GM19035 (cell line): ENCODE data around the gene PAQR3.
"Not testable (repeated sequence)": the region's sequence is repeated elsewhere in the genome, so short reads cannot be mapped to it uniquely, and the experiment has no call there.

ENCODE experiments used
- ATAC-seq: cut with Tn5 transposase; IDR thresholded peaks from one replicate; pipeline ENCODE4 v1.9.1; 2021; ENCODE audit not compliant: unreplicated experiment

Gene PAQR3

GRCh38 chr4:78930016-78930629 lies 9.1 kb downstream of the PAQR3 start:
- no peak for ATAC-seq

DNA sequence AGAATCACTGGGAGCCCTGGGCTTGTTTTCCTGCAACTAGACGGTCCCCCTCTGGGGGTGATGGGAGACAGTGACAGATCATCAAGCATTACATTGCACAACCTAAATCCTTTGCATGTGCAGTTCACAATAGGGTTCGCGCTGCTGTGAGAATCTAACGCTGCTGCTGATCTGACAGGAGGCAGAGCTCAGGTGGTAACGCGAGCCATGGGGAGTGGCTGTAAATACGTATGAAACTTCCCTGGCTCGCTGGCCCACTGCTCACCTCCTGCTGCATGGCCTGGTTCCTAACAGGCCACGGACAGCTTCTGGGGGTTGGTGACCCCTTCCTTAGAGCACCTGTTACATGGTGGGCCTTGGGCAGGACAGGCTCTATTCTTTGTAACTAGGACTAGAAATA lies 10.4 kb downstream of the PAQR3 start:
- ATAC-seq = no peak

DNA sequence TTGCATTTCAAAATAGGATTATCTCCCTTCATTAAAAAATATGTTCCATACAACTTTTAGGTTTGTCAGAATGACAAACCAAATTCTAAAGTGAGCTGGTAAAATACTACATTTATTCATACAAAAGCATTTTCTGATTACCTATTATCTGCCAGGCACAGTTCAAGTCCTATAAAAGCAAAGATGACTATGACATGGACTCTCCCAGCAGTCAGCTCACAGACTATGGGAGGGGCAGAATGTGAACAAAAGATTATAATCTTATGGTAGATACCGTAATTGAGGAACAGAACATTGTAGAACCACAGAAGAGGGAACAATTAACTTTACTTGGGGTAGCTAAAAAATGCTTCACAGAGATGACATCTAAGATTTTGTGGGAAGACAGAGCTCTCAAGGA lies 12.4 kb downstream of the PAQR3 start:
- ATAC-seq = no peak

- ATAC-seq = no peak
Measured at GRCh38 chr4:78923464-78924312, 15.6 kb downstream of the PAQR3 start.

- ATAC-seq = no peak
Measured at GRCh38 chr4:78922207-78922606, 17.0 kb downstream of the PAQR3 start.

GRCh38 chr4:78910612-78911011 lies 28.6 kb downstream of the PAQR3 start:
- no peak for ATAC-seq

- not testable (repeated sequence) for ATAC-seq
Measured at GRCh38 chr4:78908974-78909373, 30.3 kb downstream of the PAQR3 start.

DNA sequence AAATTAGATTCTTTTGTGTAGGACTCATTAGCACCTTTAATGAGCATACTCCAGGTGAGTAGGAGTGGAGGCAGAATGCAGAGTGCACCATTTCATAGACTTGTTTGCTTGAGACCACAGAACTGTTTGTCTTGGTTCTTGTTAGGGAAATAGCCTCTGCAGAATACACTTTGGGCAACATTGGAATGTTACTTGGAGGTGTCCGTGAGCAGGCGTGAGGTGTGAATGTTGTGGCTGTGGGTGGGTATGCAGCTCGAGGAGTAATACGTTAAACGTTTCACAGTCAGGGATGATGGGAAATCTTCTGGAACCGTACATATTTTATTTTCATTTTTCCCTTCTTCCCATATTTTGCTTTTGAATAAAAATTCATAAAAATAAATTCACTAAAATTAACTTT lies 31.6 kb downstream of the PAQR3 start:
- no peak for ATAC-seq

GRCh38 chr4:78904143-78904542 lies 35.1 kb downstream of the PAQR3 start:
- ATAC-seq = no peak

DNA sequence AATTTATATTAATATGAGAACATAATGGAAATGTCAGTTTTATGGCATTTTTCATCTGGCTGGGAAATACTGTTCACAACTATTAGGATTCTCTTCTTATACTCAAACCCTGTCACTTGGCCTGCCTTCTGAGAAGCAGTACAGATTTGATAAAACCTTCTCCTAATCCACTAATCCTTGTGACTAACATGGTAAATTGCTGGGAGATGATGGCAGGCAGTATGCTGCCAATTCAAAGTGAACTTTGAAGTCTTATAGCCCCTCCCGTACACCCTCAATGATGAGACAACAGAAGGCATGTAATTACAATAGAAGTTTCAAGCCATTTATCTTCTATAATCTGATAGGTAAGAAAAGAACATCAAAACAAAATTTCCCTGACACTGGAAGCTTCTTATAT lies 36.9 kb downstream of the PAQR3 start:
- ATAC-seq = no peak

- ATAC-seq = no peak
Measured at GRCh38 chr4:78901882-78902281, 37.4 kb downstream of the PAQR3 start.

- no peak for ATAC-seq
Measured at GRCh38 chr4:78899302-78899701, 39.9 kb downstream of the PAQR3 start.

DNA sequence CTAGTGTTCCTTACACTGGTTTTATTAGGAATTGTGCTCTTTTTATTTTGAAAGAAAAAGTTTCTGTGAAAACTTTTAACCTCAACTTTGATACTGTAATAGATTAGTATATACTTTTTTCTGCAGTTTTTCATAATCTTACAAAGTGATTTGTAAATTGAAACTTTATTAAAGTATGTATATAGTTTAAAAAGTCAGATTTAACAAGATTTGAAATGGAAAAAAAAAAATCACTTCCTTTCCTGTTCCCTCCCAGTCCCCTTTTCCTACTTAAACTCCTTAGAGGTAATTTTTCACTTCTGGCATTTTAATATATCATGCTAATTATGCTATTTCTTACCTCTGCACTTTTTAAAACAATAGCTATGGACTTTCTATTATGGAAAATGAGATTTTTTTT lies 49.3 kb downstream of the PAQR3 start:
- ATAC-seq = no peak

DNA sequence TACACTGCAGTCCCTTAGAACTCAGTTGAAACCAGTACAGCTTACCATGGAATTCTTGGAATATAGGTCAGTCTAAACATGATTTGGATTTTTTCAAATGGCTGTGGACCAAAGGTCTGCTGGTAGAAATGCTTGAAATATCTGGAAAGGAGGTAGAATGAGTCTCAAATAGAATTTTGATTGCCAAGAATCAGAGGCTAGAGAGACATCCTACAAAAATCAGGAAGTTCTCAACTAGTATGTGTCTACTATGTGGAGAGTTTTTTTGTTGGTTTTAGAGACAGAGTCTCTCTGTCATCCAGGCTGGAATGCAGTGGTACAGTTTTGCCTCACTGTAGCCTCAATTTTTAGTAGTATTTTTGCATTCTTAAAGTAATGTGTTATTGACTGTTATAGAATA lies 53.6 kb downstream of the PAQR3 start:
- ATAC-seq = no peak

DNA sequence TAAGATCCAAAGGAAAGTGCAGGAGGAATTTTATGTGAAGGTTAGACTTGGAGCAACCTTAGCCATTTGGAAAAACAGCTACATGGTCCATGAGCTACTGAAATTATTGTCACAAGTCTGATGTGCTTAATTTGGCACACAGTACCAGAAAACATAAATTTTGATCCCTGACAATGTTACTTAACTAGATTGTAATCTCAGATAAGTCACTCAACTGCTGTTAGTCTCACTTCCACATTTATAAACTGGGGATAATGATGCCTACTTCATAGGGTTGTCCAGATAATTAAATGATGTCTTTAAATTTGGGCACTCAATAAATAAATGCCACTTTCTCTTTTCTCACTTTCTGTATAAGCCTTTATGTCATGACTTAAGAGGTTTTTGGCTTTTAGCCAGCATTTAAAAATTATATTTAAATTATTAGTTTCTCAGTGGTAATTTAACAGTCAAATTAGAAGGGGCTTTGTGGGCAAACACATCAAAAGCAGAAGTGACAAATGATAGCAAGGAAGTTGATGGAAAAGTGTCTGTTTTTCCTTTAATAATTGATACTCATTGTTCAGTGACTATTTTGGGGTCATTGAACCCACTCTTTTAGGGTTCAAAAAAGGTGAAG lies 58.3 kb downstream of the PAQR3 start:
- ATAC-seq = no peak

- no peak for ATAC-seq
Measured at GRCh38 chr4:78878031-78878430, 61.2 kb downstream of the PAQR3 start.

DNA sequence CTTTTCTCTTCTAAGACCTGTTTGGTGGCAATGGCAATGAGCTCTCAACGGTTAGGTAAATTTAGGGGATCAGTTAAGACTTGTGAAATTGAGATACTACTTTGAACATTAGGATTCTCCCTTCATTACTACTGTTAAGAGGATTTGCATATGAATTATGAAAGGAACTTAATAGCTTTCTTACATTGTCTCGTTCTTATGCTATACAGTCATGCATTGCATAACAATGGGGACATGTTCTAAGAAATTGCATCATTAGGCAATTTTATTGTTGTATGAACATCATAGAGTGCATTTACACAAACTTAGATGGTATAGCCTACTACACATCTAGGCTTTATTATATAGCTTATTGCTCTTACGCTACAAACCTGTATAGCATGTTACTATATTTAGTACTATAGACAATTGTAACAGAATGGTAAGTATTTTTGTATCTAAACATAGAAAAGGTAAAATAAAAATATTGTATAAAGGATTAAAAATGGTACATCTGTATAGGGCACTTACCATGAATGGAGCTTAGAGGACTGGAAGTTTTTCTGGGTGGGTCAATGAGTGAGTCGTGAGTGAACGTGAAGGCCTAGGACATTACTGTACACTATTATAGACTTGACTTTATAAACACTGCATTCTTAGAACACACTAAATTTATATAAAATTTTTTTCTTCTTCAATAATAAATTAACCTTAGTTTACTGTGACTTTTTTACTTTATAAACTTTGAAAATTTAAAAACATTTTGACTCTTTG lies 62.5 kb downstream of the PAQR3 start:
- no peak for ATAC-seq

DNA sequence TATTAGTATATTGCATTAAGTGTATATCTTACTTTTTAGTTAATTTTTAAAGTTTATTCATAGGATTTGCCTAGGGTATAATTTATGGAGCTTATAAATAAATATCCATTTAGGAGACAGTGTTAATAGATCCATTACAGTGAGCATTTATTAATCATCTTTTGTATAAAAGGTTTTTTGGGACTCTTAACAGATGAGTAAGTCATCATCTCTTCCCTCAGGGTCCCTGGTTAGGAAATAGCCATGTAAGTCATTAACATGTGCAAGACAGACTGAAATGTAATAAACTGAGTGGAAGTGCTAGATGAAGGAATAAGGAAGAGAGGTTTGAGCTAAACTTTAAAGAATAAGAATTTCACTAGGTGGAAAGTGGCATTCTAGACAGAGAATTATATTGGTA lies 69.2 kb downstream of the PAQR3 start:
- no peak for ATAC-seq

DNA sequence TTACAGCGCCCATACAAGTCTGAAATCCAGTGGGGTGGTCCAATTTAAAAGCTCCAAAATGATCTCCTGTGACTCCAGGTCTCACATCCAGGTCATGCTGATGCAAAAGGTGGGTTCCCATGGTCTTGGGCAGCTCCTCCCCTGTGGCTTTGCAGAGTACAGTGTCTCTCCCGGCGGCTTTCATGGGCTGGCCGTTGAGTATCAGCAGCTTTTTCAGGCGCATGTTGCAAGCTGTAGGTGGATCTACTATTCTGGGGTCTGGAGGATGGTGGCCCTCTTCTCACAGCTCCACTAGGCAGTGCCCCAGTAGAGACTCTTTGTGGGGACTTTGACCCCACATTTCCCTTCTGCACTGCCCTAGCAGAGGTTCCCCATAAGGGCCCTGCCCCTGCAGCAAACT lies 70.5 kb downstream of the PAQR3 start:
- ATAC-seq = not testable (repeated sequence)

- ATAC-seq = no peak
Measured at GRCh38 chr4:78865451-78865850, 73.8 kb downstream of the PAQR3 start.

DNA sequence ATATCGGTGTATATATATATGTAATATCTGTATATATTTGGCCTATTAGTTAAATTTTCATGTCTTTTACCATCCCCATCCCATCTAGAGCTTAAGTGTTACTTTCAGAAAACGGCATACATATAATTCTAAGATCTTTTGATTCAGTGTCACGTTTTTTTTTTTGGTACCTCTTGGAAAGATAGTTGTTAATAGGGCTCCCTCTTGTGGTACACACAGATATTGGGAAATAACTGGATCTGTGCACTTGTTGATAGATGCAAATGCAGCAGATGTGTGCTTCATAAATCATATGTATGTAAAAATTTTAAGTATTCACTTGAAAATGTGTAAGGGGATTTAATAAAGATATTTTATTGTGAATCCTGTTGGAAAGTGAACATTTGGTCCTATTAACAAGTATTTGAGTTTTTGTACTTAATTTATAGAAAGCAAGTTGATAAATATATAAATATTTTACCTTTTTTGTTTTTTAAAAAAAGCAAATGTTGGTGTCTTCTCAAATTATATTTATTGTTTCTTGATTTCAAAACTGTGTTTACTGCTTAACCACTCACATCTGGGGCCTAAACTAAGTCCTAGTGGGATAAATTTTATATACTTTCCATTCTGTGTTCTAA lies 74.7 kb downstream of the PAQR3 start:
- no peak for ATAC-seq
